Measurements from ENCODE around the gene CHI3L1. TPM values are rescaled to one million over a fixed set of nuclear protein-coding genes. Genes with fewer than 3 reads are reported as not detected.

Gene CHI3L1
- total RNA-seq, 2 experiments from 2014 or later = not detected

- H3K4me1 ChIP-seq (ENCODE audit: insufficient read depth, low read length, poor library complexity, severe bottlenecking) = no peaks in the 10 kb centered on the region
- CTCF ChIA-PET (ENCODE audit: unreplicated experiment) = no interaction called here
- H2AFZ ChIP-seq (ENCODE audit: low read length) = no peak overlapping the region
- H4K20me1 ChIP-seq (ENCODE audit: insufficient read depth, low read length) = no peaks in the 10 kb centered on the region
- intact Hi-C loops (cut with micrococcal nuclease; ENCODE audit: unreplicated experiment) = no loop called here
- H3K9me2 ChIP-seq (ENCODE audit: insufficient read depth, low read length) = no peaks in the 10 kb centered on the region
- DNase-seq (ENCODE audit: low spot score) = no peak
- POLR2A ChIA-PET = no interaction called here
- H3K27ac ChIP-seq (ENCODE audit: low read depth, low read length, poor library complexity, severe bottlenecking) = no peak overlapping the region
- TF ChIP-seq, protein P1, sequence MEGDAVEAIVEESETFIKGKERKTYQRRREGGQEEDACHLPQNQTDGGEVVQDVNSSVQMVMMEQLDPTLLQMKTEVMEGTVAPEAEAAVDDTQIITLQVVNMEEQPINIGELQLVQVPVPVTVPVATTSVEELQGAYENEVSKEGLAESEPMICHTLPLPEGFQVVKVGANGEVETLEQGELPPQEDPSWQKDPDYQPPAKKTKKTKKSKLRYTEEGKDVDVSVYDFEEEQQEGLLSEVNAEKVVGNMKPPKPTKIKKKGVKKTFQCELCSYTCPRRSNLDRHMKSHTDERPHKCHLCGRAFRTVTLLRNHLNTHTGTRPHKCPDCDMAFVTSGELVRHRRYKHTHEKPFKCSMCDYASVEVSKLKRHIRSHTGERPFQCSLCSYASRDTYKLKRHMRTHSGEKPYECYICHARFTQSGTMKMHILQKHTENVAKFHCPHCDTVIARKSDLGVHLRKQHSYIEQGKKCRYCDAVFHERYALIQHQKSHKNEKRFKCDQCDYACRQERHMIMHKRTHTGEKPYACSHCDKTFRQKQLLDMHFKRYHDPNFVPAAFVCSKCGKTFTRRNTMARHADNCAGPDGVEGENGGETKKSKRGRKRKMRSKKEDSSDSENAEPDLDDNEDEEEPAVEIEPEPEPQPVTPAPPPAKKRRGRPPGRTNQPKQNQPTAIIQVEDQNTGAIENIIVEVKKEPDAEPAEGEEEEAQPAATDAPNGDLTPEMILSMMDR (conservative IDR thresholded peaks at IDR 0.05; ENCODE audit: low read length) = no peak
- no peak for TF ChIP-seq EZH2phosphoT487 (IDR thresholded peaks at IDR 0.05; ENCODE audit: borderline replicate concordance, low read depth, low read length)
- no peaks in the 10 kb centered on the region for H3K36me3 ChIP-seq (ENCODE audit: insufficient read depth, low read length)
- H3K4me2 ChIP-seq (ENCODE audit: low read length) = no peak overlapping the region
- no peak overlapping the region for H3K4me3 ChIP-seq (ENCODE audit: low read depth, low read length, poor library complexity, severe bottlenecking)
- H3K79me2 ChIP-seq (ENCODE audit: insufficient read depth, low read depth, low read length) = no peaks in the 10 kb centered on the region
- no TSS peak for BruUV-seq (replicated peaks)
- H3K9me3 ChIP-seq (ENCODE audit: low read length) = no peaks in the 10 kb centered on the region
These were observed 2.0 kb downstream of the CHI3L1 start for GRCh38 chr1:203184467-203184866.

DNA sequence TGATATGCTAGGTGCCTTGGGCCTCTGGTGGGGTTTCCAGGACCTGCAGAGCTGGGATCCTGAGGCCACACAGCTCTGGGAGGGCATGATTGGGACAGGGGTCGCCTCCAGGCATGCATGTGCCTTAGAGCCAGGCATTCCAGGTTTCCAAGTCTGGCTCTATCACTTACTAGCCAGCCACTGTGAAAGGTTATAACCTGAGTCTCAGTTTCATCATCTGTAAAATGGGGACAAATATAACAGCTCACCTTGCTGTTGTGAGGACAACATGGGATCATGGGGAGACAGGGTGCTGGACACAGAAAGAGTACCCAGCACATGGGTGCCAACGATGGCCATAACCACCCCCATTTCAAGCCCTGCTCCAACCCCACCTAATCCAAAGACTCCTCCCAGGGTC lies 2.7 kb downstream of the CHI3L1 start:
- Histone ChIP-seq H3K9me3 (ENCODE audit: low read length) (no peaks in the 10 kb centered on the region), H2AFZ (ENCODE audit: low read length) (no peak overlapping the region), H3K4me2 (ENCODE audit: low read length) (no peak overlapping the region), H3K27ac (ENCODE audit: low read depth, low read length, poor library complexity, severe bottlenecking) (no peak overlapping the region), H3K4me3 (ENCODE audit: low read depth, low read length, poor library complexity, severe bottlenecking) (no peak overlapping the region), H3K36me3 (ENCODE audit: insufficient read depth, low read length) (no peaks in the 10 kb centered on the region), H3K4me1 (ENCODE audit: insufficient read depth, low read length, poor library complexity, severe bottlenecking) (no peaks in the 10 kb centered on the region), H3K79me2 (ENCODE audit: insufficient read depth, low read depth, low read length) (no peaks in the 10 kb centered on the region), H4K20me1 (ENCODE audit: insufficient read depth, low read length) (no peaks in the 10 kb centered on the region), H3K9me2 (ENCODE audit: insufficient read depth, low read length) (no peaks in the 10 kb centered on the region)
- intact Hi-C loops (cut with micrococcal nuclease; ENCODE audit: unreplicated experiment) = no loop called here
- CTCF ChIA-PET (ENCODE audit: unreplicated experiment) = no interaction called here
- no peak for TF ChIP-seq EZH2phosphoT487 (IDR thresholded peaks at IDR 0.05; ENCODE audit: borderline replicate concordance, low read depth, low read length)
- TF ChIP-seq, protein P1 (conservative IDR thresholded peaks at IDR 0.05; ENCODE audit: low read length) = no peak
- no peak for DNase-seq (ENCODE audit: low spot score)
- no TSS peak for BruUV-seq (replicated peaks)
- POLR2A ChIA-PET = interaction anchor here (0.6 kb wide), 1 partner anchor 408 kb away, joined by 4 read pairs; no protein-coding TSS in a partner anchor

DNA sequence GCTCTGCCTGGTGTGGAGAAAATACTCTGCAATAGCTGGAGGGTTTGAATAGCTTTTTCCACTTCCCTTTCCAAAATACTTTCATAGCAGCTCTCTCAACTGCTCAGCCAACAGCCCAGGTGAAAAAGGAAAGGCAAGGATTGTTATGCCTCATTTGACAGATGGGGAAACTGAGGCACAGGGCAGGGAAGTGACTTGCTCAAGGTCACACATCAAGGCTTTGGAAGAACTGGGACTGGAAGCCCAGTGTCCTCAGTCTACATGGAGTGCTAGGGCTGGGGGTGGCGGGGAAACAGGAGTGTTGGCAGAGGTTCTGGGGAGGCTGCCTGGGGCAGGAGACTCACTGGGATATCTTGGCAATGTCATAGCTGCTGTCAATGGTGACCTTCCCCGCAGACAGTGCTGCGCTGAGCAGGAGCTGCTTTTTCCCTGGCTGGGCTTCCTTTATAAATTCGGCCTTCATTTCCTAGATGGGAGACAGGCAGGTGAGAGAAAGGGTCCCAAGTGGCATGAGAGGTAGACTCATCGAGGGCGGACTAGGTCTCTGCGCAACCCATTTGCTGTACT lies 4.0 kb downstream of the CHI3L1 start:
- no peak overlapping the region for H3K27ac ChIP-seq (ENCODE audit: low read depth, low read length, poor library complexity, severe bottlenecking)
- H3K4me2 ChIP-seq (ENCODE audit: low read length) = no peak overlapping the region
- H3K36me3 ChIP-seq (ENCODE audit: insufficient read depth, low read length) = no peaks in the 10 kb centered on the region
- no peaks in the 10 kb centered on the region for H3K4me1 ChIP-seq (ENCODE audit: insufficient read depth, low read length, poor library complexity, severe bottlenecking)
- no TSS peak for BruUV-seq (replicated peaks)
- no peaks in the 10 kb centered on the region for H3K9me2 ChIP-seq (ENCODE audit: insufficient read depth, low read length)
- ChIA-PET POLR2A (no interaction called here), CTCF (ENCODE audit: unreplicated experiment) (no interaction called here)
- TF ChIP-seq, protein P1 (conservative IDR thresholded peaks at IDR 0.05; ENCODE audit: low read length) = no peak
- TF ChIP-seq EZH2phosphoT487 (IDR thresholded peaks at IDR 0.05; ENCODE audit: borderline replicate concordance, low read depth, low read length) = no peak
- no peaks in the 10 kb centered on the region for H3K79me2 ChIP-seq (ENCODE audit: insufficient read depth, low read depth, low read length)
- DNase-seq (ENCODE audit: low spot score) = no peak
- no peaks in the 10 kb centered on the region for H3K9me3 ChIP-seq (ENCODE audit: low read length)
- no peak overlapping the region for H3K4me3 ChIP-seq (ENCODE audit: low read depth, low read length, poor library complexity, severe bottlenecking)
- intact Hi-C loops (cut with micrococcal nuclease; ENCODE audit: unreplicated experiment) = no loop called here
- no peak overlapping the region for H2AFZ ChIP-seq (ENCODE audit: low read length)
- no peaks in the 10 kb centered on the region for H4K20me1 ChIP-seq (ENCODE audit: insufficient read depth, low read length)
